Prostate gland (tissue), 2 donors: ENCODE results near the gene KCP. TPM values are rescaled to one million over a fixed set of nuclear protein-coding genes. Genes with fewer than 3 reads are reported as not detected.

Experiments
- DNase-seq: peaks from one replicate; pipeline ENCODE4 v3.0.0-alpha.2; 2019; ENCODE audit warnings: low spot score
- H3K27ac ChIP-seq, 2 donors: fragments of 200-600 bp; sonication (generic); 2 replicates each; pipeline ENCODE4 v1.5.1; 2017 to 2019
- H3K27me3 ChIP-seq: fragments of 200-600 bp; sonication (generic); replicated peaks from 2 replicates; pipeline ENCODE4 v1.5.1; 2019; ENCODE audit not compliant: insufficient read depth
- H3K36me3 ChIP-seq, 2 donors: fragments of 200-600 bp; sonication (generic); 1 replicate in 1 of 2; 2 replicates in 1 of 2; pipeline versions ENCODE4 v1.5.1 to v1.8.1; 2017 to 2019
- H3K4me1 ChIP-seq: fragments of 200-600 bp; sonication (generic); replicated peaks from 2 replicates; pipeline ENCODE4 v1.5.1; 2019
- H3K4me3 ChIP-seq, 2 donors: fragments of 200-600 bp; sonication (generic); 2 replicates each; pipeline ENCODE4 v1.5.1; 2017 to 2019
- H3K9me3 ChIP-seq: fragments of 200-600 bp; sonication (generic); 2 replicates; pipeline ENCODE4 v1.5.1; 2017
- CTCF ChIP-seq, 4 experiments: fragments of 200-600 bp in 2 of 4; fragments of 450-650 bp in 2 of 4; sonication (generic) in 2 of 4; IDR thresholded peaks; 1 replicate in 3 of 4; 2 replicates in 1 of 4; pipeline ENCODE4 v1.5.1; 2016 to 2019; ENCODE audit warnings: antibody characterized with exemption in 4 of 4, mild to moderate bottlenecking in 2 of 4, moderate library complexity in 2 of 4
- POLR2A ChIP-seq: fragments of 450-650 bp; IDR thresholded peaks from one replicate; pipeline ENCODE4 v1.6.1; 2016; ENCODE audit warnings: antibody characterized with exemption, mild to moderate bottlenecking
- POLR2AphosphoS5 ChIP-seq: sonication (generic); formaldehyde crosslinking; IDR thresholded peaks from one replicate; pipeline ENCODE4 v1.6.1; 2017; ENCODE audit warnings: antibody characterized with exemption
- WGBS: methylation state at CpG from one replicate; pipeline ENCODE4 v1.1.5; 2018; 5-methylcytosine and 5-hydroxymethylcytosine counted together
- intact Hi-C: fragments of 100-400 bp; cut with DNase I; formaldehyde crosslinking; loops from one replicate; pipeline ENCODE4 v1.14.2; 2022
- total RNA-seq, 2 donors: library from RNA; depleted of rRNA; stranded (reverse); fragments of >200 nt; gene quantifications; one replicate each; pipeline ENCODE4 v1.1.0, GENCODE V29; 2016

The KCP gene
- total RNA-seq, 2 donors from 2014 or later: 0.45 TPM; not detected in 1

GRCh38 chr7:128916643-128916915, 6.1 kb upstream of the KCP start:
- Histone ChIP-seq H3K27me3 (peaks cover 13% of the 10 kb centered on the region), H3K27ac (no peak overlapping the region), H3K9me3 (no peaks in the 10 kb centered on the region), H3K4me3 (no peak overlapping the region), H3K36me3 (no peaks in the 10 kb centered on the region), H3K4me1 (no peaks in the 10 kb centered on the region)
- DNase-seq: no peak
- no peak for TF ChIP-seq POLR2A
- no peak for TF ChIP-seq CTCF (IDR thresholded peaks at IDR 0.05)
- TF ChIP-seq POLR2AphosphoS5: no peak
- 98% methylated on average over 7 of the region's 7 CpGs for WGBS
- intact Hi-C loops: no loop called here

- WGBS: 47% methylated on average over 55 of the region's 69 CpGs
- intact Hi-C loops: no loop called here
- peak overlapping the region in 1 of 2 donors; percentile 3 for H3K4me3 ChIP-seq
- H3K27me3 ChIP-seq: peaks cover 13% of the 10 kb centered on the region
- no peaks in the 10 kb centered on the region for H3K9me3 ChIP-seq
- no peak for DNase-seq
- H3K27ac ChIP-seq: no peak overlapping the region
- TF ChIP-seq POLR2AphosphoS5 (no peak), POLR2A (no peak), CTCF (IDR thresholded peaks at IDR 0.05) (no peak)
- H3K4me1 ChIP-seq: no peaks in the 10 kb centered on the region
- no peaks in the 10 kb centered on the region for H3K36me3 ChIP-seq
Observed at GRCh38 chr7:128915841-128916642, 5.5 kb upstream of the KCP start.

GRCh38 chr7:128915271-128915819, 4.8 kb upstream of the KCP start:
- Histone ChIP-seq H3K4me3 (peak overlapping the region in 1 of 2 donors; percentile 3), H3K36me3 (no peaks in the 10 kb centered on the region), H3K27ac (no peak overlapping the region), H3K27me3 (peaks cover 14% of the 10 kb centered on the region), H3K9me3 (no peaks in the 10 kb centered on the region), H3K4me1 (no peaks in the 10 kb centered on the region)
- TF ChIP-seq CTCF (IDR thresholded peaks at IDR 0.05) (no peak), POLR2A (no peak), POLR2AphosphoS5 (no peak)
- intact Hi-C loops: no loop called here
- 7% methylated on average over 31 of the region's 34 CpGs for WGBS
- DNase-seq: no peak

GRCh38 chr7:128914566-128915151, 4.2 kb upstream of the KCP start:
- no peak for DNase-seq
- H3K36me3 ChIP-seq: no peaks in the 10 kb centered on the region
- H3K9me3 ChIP-seq: no peaks in the 10 kb centered on the region
- no peaks in the 10 kb centered on the region for H3K4me1 ChIP-seq
- H3K27ac ChIP-seq: no peak overlapping the region
- H3K27me3 ChIP-seq: peaks cover 16% of the 10 kb centered on the region
- intact Hi-C loops: no loop called here
- 55% methylated on average over 11 of the region's 11 CpGs for WGBS
- no peak overlapping the region for H3K4me3 ChIP-seq
- TF ChIP-seq CTCF (IDR thresholded peaks at IDR 0.05) (no peak), POLR2A (no peak), POLR2AphosphoS5 (no peak)
